ENCODE data around the gene DIPK1C. TPM values are rescaled to one million over a fixed set of nuclear protein-coding genes. Genes with fewer than 3 reads are reported as not detected.
A peak's percentile ranks its signal among the peaks of the same experiment; 100 is the strongest.
"Not testable (repeated sequence)": the region's sequence is repeated elsewhere in the genome, so short reads cannot be mapped to it uniquely, and the experiment has no call there.

The DIPK1C gene
- 0.92 TPM for polyA plus RNA-seq (2013, experiment 1 of 2)
- polyA plus RNA-seq (2013, experiment 2 of 2): 0.30 TPM

DNA sequence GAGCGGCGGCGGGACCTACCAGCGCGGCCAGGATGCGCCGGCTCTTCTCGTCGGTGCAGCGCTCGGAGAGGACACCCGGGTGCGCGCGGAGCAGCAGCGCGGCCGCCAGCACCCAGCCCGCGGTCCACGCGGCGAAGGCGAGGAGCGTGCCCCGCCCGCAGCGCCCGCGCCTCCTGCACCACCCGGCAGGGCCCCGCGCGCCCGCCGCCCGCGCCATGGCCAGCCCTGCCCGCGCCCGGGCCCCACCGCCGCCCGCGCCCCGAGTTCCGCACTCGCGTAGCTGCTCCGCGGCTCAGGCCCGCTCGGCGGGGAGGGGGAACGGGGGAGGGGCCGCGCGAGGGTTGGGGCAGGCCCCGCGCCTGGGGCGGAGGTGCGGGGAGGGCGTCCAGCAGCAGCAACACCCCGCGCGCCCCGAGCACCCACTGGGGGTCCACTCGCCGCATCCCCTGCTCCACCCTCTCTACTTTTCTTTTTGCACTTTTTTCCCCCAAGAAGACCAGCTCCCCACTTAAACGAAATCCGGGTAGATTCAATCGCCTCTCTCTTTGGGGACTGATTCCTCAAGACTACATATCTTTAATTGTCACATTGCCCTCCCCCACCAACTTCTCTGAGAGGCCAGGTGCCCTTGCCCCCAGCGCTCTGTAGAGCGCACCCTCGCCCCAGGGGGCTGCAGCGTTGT, at the start of gene DIPK1C:
DIPK1C (minus strand) TSS at position 266 of the 682 bp plus-strand sequence; CDS start at position 217, 49 bp downstream.
- peak within 1 kb of the TSS; percentile 43 for H3K4me3 ChIP-seq (ENCODE audit: extremely low read depth, insufficient read depth, low read length, poor library complexity, severe bottlenecking)
- H3K4me1 ChIP-seq (ENCODE audit: control insufficient read depth, insufficient read depth, low read length, poor library complexity, severe bottlenecking): peaks cover 13% of the 10 kb centered on the region
- WGBS, 2 experiments (ENCODE audit: insufficient coverage in 2 of 2): 3 to 7% methylated on average over 12 to 32 of the region's 76 CpGs

DNA sequence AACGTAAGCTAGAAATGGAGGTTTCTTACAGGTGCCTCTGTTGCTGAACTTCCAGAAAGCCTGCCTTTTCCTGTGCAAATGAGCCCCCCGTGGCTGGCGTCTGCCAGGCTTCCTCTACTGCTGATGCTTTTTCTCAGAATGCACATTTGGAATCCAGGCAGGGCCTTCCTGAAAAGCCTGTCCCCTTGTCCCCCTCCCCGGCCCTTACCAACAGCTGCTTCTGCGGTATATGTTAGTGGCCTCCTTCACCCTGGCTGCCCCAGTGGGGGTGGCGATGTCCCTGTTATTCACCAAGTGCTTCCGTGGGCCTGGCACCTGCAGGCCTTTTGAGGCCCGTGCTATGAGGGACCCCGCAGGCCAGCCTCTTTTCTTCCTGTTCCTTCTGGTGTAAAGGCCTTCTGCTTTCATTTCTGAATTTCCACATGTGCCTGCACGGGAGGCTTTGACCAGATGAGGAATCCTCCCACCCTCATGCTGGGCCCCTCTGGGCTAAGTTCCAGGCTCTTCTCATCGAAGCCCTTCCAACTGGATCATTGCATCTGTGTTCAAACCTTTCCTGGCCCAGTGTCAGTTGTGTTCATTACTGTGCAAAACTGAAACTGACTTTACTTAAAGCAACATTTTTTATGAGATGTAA, 49.5 kb upstream of the DIPK1C start:
- Histone ChIP-seq H3K27ac (ENCODE audit: low read depth, low read length, severe bottlenecking) (no peak overlapping the region), H3K9me3 (ENCODE audit: control insufficient read depth, low read length) (no peaks in the 10 kb centered on the region), H3K4me3 (ENCODE audit: extremely low read depth, insufficient read depth, low read length, poor library complexity, severe bottlenecking) (no peak overlapping the region), H3K4me1 (ENCODE audit: control insufficient read depth, insufficient read depth, low read length, poor library complexity, severe bottlenecking) (peaks cover 6% of the 10 kb centered on the region), H3K36me3 (ENCODE audit: control insufficient read depth, insufficient read depth, low read length) (peaks cover 95% of the 10 kb centered on the region)
- WGBS, 2 experiments (ENCODE audit: insufficient coverage in 2 of 2): 85 to 90% methylated on average over 11 of the region's 11 CpGs

More for the DNA sequence above, at the start of gene DIPK1C:
- Histone ChIP-seq H3K9me3 (ENCODE audit: control insufficient read depth, low read length) (no peaks in the 10 kb centered on the region), H3K27ac (ENCODE audit: low read depth, low read length, severe bottlenecking) (no peak within 1 kb of the TSS), H3K36me3 (ENCODE audit: control insufficient read depth, insufficient read depth, low read length) (no peaks in the 10 kb centered on the region)

DNA sequence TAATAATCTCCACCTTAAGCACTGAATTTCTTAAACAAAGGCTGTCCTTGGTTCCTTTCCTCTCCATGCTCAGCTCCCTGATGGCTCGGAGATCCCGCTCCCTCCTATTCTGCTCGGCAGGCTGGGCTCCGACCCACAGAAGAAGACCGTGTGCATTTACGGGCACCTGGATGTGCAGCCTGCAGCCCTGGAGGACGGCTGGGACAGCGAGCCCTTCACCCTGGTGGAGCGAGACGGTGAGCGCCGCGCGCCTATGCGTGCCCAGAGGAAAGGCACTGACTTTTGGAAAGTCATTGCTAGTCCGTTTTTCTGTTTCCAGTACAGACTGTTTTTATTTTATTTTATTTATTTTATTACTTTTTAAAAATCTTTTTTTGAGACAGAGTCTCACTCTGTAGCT, 48.7 kb upstream of the DIPK1C start:
- WGBS, 2 experiments (ENCODE audit: insufficient coverage in 2 of 2): 92 to 93% methylated on average over 5 to 9 of the region's 16 CpGs
- Histone ChIP-seq H3K4me1 (ENCODE audit: control insufficient read depth, insufficient read depth, low read length, poor library complexity, severe bottlenecking) (peaks cover 6% of the 10 kb centered on the region), H3K4me3 (ENCODE audit: extremely low read depth, insufficient read depth, low read length, poor library complexity, severe bottlenecking) (no peak overlapping the region), H3K36me3 (ENCODE audit: control insufficient read depth, insufficient read depth, low read length) (peaks cover 96% of the 10 kb centered on the region), H3K9me3 (ENCODE audit: control insufficient read depth, low read length) (no peaks in the 10 kb centered on the region), H3K27ac (ENCODE audit: low read depth, low read length, severe bottlenecking) (no peak overlapping the region)

DNA sequence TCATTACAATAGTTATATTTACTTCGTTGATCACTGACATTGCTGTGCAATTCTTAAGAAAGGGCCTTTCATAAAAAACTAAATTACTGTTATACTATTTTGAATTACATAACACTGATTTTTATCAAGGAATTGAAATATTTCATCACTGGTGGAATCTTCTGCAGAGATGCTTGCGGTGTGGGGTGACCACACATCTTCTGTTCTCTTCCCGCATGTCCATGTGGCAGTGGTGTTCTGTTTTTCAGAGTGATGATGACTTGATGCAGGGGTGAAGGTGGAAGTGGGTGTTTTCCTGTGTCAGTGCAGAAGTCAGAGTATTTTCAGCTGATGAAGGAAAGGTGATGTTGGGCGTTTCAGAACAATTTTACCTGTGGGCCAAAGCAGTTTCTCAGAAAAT, 46.0 kb upstream of the DIPK1C start:
- 98 to 100% methylated on average over 2 to 3 of the region's 4 CpGs for WGBS, 2 experiments (ENCODE audit: insufficient coverage in 2 of 2)
- H3K9me3 ChIP-seq (ENCODE audit: control insufficient read depth, low read length): no peaks in the 10 kb centered on the region
- no peak overlapping the region for H3K27ac ChIP-seq (ENCODE audit: low read depth, low read length, severe bottlenecking)
- H3K4me1 ChIP-seq (ENCODE audit: control insufficient read depth, insufficient read depth, low read length, poor library complexity, severe bottlenecking): peaks cover 6% of the 10 kb centered on the region
- peaks cover 83% of the 10 kb centered on the region for H3K36me3 ChIP-seq (ENCODE audit: control insufficient read depth, insufficient read depth, low read length)
- no peak overlapping the region for H3K4me3 ChIP-seq (ENCODE audit: extremely low read depth, insufficient read depth, low read length, poor library complexity, severe bottlenecking)

DNA sequence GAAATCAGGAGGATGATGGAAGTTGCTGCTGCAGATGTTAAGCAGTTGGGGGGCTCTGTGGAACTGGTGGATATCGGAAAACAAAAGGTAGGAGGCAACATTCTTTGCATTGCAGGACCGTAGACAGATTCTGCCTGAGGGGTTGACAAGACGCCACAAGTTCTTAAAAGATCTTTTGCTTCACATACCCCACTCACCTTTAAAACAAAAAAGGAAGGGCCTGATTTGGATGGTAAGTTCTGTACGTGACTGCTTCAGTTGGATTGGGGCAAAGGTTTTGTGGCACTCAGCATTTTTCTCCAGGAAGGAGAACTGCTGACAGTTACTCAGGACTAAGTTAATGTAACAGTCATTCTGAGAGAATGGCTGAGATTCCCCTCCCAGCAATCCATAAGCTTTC, 44.3 kb upstream of the DIPK1C start:
- Histone ChIP-seq H3K36me3 (ENCODE audit: control insufficient read depth, insufficient read depth, low read length) (peaks cover 75% of the 10 kb centered on the region), H3K27ac (ENCODE audit: low read depth, low read length, severe bottlenecking) (no peak overlapping the region), H3K4me1 (ENCODE audit: control insufficient read depth, insufficient read depth, low read length, poor library complexity, severe bottlenecking) (peaks cover 12% of the 10 kb centered on the region), H3K9me3 (ENCODE audit: control insufficient read depth, low read length) (no peaks in the 10 kb centered on the region), H3K4me3 (ENCODE audit: extremely low read depth, insufficient read depth, low read length, poor library complexity, severe bottlenecking) (no peak overlapping the region)
- 71 to 100% methylated on average over 1 to 2 of the region's 4 CpGs for WGBS, 2 experiments (ENCODE audit: insufficient coverage in 2 of 2)

DNA sequence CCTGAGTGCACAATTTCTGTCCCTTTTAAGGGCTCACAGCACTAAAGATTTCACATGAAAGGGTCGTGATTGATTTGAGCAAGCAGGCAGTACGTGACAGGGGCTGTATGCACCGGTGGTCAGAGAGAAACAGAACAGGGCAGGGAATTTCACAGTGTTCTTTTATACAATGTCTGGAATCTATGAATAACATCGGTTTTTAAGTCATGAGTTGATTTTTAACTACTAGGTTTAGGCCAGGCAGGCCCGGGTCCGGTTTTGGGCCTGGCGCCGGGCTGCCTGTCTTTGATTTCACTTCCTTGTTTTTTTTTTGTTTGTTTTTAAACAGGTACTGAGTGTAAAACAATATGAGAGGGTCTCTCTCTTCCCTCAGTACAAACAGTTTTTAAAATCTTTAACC, 43.7 kb upstream of the DIPK1C start:
- Histone ChIP-seq H3K4me1 (ENCODE audit: control insufficient read depth, insufficient read depth, low read length, poor library complexity, severe bottlenecking) (peaks cover 12% of the 10 kb centered on the region), H3K36me3 (ENCODE audit: control insufficient read depth, insufficient read depth, low read length) (peaks cover 69% of the 10 kb centered on the region)
- H3K4me3 ChIP-seq (ENCODE audit: extremely low read depth, insufficient read depth, low read length, poor library complexity, severe bottlenecking); H3K27ac ChIP-seq (ENCODE audit: low read depth, low read length, severe bottlenecking); H3K9me3 ChIP-seq (ENCODE audit: control insufficient read depth, low read length): not testable (repeated sequence)
- WGBS, 2 experiments (ENCODE audit: insufficient coverage in 2 of 2): 93% methylated on average over 6 to 7 of the region's 8 CpGs

DNA sequence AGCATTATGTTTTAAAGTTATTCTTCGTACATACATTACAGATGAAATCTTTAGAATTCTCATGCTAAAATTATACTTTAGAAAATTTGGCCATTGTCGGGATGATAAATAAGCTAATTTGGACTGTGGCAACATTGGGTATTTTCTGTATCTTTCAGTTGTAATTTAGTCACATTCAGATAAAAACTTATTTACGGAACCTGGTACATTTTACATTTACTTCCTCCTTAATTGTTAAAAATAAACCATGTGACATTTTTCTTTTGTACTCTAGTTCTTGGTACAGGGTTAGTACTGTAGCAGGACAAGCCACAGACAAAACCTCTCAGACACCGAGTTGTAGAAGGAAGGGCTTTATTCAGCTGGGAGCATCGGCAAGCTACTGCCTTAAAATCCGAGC, 43.3 kb upstream of the DIPK1C start:
- Histone ChIP-seq H3K36me3 (ENCODE audit: control insufficient read depth, insufficient read depth, low read length) (peaks cover 65% of the 10 kb centered on the region), H3K4me1 (ENCODE audit: control insufficient read depth, insufficient read depth, low read length, poor library complexity, severe bottlenecking) (peaks cover 12% of the 10 kb centered on the region), H3K4me3 (ENCODE audit: extremely low read depth, insufficient read depth, low read length, poor library complexity, severe bottlenecking) (no peak overlapping the region), H3K27ac (ENCODE audit: low read depth, low read length, severe bottlenecking) (no peak overlapping the region), H3K9me3 (ENCODE audit: control insufficient read depth, low read length) (no peaks in the 10 kb centered on the region)
- no CpG with 5 or more reads among the region's 6 CpGs for WGBS, 2 experiments (ENCODE audit: insufficient coverage in 2 of 2)

DNA sequence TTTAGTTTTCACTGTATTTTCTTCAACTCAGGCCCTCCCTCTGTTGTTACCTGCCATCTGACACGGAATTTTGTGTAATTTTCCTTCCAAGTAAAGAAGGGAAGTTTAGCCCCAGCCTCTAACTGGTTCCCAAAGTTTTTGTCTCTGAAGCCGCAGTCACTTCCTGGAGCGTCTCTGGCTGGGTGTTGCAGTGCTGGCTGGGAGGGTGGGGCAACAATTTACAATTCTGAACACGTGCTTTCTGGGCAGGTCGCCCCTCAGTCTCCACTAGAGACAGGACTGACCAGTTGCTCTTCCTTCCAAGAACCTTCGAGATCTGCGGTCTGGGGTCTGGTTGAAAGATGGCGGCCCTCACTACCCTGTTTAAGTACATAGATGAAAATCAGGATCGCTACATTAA, 42.5 kb upstream of the DIPK1C start:
- Histone ChIP-seq H3K4me3 (ENCODE audit: extremely low read depth, insufficient read depth, low read length, poor library complexity, severe bottlenecking) (no peak overlapping the region), H3K4me1 (ENCODE audit: control insufficient read depth, insufficient read depth, low read length, poor library complexity, severe bottlenecking) (peaks cover 12% of the 10 kb centered on the region), H3K36me3 (ENCODE audit: control insufficient read depth, insufficient read depth, low read length) (peaks cover 58% of the 10 kb centered on the region), H3K27ac (ENCODE audit: low read depth, low read length, severe bottlenecking) (no peak overlapping the region), H3K9me3 (ENCODE audit: control insufficient read depth, low read length) (no peaks in the 10 kb centered on the region)
- 46 to 78% methylated on average over 3 to 7 of the region's 9 CpGs for WGBS, 2 experiments (ENCODE audit: insufficient coverage in 2 of 2)

DNA sequence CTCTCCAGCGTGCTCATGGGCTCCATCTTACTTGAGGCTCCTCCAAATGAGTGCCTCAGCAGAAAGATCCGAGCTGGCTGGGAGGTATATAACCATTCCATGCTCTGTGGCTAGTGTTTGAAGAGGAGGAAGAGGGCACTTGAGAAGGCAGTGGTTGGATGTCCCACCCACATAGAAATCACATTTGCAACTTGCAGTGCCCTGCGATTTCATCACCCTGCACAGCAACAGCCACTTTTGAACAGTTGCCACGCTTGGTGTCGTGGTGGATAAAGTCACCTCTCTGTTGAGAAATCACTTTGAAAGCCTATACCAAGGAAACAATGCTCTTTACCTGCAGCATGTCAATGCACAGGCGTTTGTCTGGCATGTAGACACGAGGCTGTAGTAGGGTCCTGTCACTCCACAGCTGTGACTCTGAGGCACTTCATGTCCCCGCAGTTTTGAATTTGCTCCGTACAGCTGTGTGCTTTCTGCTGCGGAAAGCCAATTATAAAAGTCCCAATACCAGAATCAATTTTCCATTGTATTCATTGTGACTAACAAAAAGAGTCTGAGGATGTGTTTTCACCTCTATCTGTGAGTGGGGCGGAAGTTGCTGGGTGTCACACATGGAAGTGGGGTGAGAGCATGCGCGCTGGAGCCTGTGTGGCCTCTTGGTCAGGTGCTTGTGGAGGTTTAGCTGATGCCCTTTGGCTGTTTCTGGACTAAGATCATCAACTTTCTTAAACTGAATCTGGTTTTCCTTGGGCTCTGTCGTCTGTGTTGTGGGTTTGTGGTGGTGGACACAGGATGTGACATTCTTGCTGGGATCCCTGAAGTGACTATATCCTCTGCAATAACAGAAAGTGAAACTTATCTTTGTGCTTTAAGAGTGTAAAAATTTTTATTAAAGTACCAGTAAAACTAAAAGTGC, 41.9 kb upstream of the DIPK1C start:
- Histone ChIP-seq H3K4me3 (ENCODE audit: extremely low read depth, insufficient read depth, low read length, poor library complexity, severe bottlenecking) (no peak overlapping the region), H3K36me3 (ENCODE audit: control insufficient read depth, insufficient read depth, low read length) (peaks cover 51% of the 10 kb centered on the region), H3K27ac (ENCODE audit: low read depth, low read length, severe bottlenecking) (no peak overlapping the region), H3K9me3 (ENCODE audit: control insufficient read depth, low read length) (no peaks in the 10 kb centered on the region), H3K4me1 (ENCODE audit: control insufficient read depth, insufficient read depth, low read length, poor library complexity, severe bottlenecking) (peaks cover 12% of the 10 kb centered on the region)
- WGBS, 2 experiments (ENCODE audit: insufficient coverage in 2 of 2): 93 to 95% methylated on average over 11 to 13 of the region's 14 CpGs

DNA sequence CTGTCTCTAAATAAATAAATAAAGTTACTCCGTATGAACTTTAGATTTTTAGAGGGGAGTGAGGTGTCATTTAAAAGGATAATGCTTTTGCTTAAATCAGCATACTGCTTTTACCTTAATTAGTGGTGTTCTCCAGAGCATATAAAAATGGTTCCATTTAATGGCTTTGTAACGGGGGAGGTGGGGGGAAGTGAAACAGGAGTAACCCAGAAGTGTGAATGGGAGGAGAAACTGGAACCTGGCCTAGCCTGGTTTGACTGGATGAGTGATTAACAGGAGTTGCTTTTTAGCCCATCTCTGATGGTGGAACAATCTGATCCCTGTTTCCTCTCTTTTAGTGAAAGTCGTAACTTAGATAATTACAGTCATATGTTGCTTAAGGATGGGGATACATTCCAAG, 40.7 kb upstream of the DIPK1C start:
- peaks cover 42% of the 10 kb centered on the region for H3K36me3 ChIP-seq (ENCODE audit: control insufficient read depth, insufficient read depth, low read length)
- peaks cover 12% of the 10 kb centered on the region for H3K4me1 ChIP-seq (ENCODE audit: control insufficient read depth, insufficient read depth, low read length, poor library complexity, severe bottlenecking)
- 90 to 100% methylated on average over 1 to 2 of the region's 3 CpGs for WGBS, 2 experiments (ENCODE audit: insufficient coverage in 2 of 2)
- H3K9me3 ChIP-seq (ENCODE audit: control insufficient read depth, low read length): no peaks in the 10 kb centered on the region
- H3K27ac ChIP-seq (ENCODE audit: low read depth, low read length, severe bottlenecking): no peak overlapping the region
- peak overlapping the region; percentile 84 for H3K4me3 ChIP-seq (ENCODE audit: extremely low read depth, insufficient read depth, low read length, poor library complexity, severe bottlenecking)
